Measurements from ENCODE around the gene ADM. TPM values are rescaled to one million over a fixed set of nuclear protein-coding genes. Genes with fewer than 3 reads are reported as not detected.

Gene ADM
- total and polyA plus RNA-seq, 4 donors, result 9.7 to 33.1 (median 22.7) TPM

DNA sequence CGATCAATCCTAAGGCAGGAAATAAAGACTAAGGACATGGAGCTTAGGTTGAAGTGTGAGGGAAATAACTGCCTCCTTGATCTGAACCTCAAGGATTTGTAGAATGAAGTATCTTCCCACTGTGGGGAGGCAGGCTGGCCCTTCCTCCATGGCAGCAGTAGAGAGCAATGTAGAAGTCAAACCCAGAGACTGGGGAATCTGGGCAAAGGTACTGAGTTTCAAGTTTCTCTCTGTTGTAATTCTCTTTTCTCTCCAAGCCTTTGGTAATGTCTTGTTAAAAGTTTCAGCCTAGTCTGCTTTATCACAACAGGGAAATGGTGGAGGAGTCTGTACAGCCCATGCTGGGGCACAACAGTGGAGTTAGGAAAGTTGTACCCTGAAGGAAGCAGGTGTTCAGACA, 49.5 kb downstream of the ADM start:
- TF ChIP-seq TAF1 (conservative IDR thresholded peaks at IDR 0.05), result no peak
- TF ChIP-seq, protein P1, sequence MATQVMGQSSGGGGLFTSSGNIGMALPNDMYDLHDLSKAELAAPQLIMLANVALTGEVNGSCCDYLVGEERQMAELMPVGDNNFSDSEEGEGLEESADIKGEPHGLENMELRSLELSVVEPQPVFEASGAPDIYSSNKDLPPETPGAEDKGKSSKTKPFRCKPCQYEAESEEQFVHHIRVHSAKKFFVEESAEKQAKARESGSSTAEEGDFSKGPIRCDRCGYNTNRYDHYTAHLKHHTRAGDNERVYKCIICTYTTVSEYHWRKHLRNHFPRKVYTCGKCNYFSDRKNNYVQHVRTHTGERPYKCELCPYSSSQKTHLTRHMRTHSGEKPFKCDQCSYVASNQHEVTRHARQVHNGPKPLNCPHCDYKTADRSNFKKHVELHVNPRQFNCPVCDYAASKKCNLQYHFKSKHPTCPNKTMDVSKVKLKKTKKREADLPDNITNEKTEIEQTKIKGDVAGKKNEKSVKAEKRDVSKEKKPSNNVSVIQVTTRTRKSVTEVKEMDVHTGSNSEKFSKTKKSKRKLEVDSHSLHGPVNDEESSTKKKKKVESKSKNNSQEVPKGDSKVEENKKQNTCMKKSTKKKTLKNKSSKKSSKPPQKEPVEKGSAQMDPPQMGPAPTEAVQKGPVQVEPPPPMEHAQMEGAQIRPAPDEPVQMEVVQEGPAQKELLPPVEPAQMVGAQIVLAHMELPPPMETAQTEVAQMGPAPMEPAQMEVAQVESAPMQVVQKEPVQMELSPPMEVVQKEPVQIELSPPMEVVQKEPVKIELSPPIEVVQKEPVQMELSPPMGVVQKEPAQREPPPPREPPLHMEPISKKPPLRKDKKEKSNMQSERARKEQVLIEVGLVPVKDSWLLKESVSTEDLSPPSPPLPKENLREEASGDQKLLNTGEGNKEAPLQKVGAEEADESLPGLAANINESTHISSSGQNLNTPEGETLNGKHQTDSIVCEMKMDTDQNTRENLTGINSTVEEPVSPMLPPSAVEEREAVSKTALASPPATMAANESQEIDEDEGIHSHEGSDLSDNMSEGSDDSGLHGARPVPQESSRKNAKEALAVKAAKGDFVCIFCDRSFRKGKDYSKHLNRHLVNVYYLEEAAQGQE (IDR thresholded peaks at IDR 0.05), result no peak
- no peak for TF ChIP-seq JUND (IDR thresholded peaks at IDR 0.05)
- TF ChIP-seq, protein P2, sequence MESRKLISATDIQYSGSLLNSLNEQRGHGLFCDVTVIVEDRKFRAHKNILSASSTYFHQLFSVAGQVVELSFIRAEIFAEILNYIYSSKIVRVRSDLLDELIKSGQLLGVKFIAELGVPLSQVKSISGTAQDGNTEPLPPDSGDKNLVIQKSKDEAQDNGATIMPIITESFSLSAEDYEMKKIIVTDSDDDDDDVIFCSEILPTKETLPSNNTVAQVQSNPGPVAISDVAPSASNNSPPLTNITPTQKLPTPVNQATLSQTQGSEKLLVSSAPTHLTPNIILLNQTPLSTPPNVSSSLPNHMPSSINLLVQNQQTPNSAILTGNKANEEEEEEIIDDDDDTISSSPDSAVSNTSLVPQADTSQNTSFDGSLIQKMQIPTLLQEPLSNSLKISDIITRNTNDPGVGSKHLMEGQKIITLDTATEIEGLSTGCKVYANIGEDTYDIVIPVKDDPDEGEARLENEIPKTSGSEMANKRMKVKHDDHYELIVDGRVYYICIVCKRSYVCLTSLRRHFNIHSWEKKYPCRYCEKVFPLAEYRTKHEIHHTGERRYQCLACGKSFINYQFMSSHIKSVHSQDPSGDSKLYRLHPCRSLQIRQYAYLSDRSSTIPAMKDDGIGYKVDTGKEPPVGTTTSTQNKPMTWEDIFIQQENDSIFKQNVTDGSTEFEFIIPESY (IDR thresholded peaks at IDR 0.05), result no peak
- TF ChIP-seq, protein P3, sequence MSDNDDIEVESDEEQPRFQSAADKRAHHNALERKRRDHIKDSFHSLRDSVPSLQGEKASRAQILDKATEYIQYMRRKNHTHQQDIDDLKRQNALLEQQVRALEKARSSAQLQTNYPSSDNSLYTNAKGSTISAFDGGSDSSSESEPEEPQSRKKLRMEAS (IDR thresholded peaks at IDR 0.05), result no peak
- no peak for TF ChIP-seq RXRA (IDR thresholded peaks at IDR 0.05)
- TF ChIP-seq NR2F2 (IDR thresholded peaks at IDR 0.05), result no peak
- TF ChIP-seq RAD21 (IDR thresholded peaks at IDR 0.05), result no peak
- TF ChIP-seq FOXA1 (IDR thresholded peaks at IDR 0.05), result no peak
- no peak for TF ChIP-seq FOXA2 (IDR thresholded peaks at IDR 0.05)
- no peak for TF ChIP-seq EGR1 (IDR thresholded peaks at IDR 0.05; ENCODE audit: low read depth in 2 of 2)
- Histone ChIP-seq H3K4me1 (ENCODE audit: control insufficient read depth in 4 of 4, insufficient read depth in 4 of 4, low read length in 3 of 4) (peaks cover 3 to 13% (median 8%) of the 10 kb centered on the region in 4 donors), H3K27ac (ENCODE audit: low read depth in 1 of 2, low read length in 2 of 2) (no peak overlapping the region), H3K9ac (ENCODE audit: low read depth in 1 of 2, low read length in 2 of 2) (no peak overlapping the region), H3K9me3 (ENCODE audit: control insufficient read depth in 4 of 4, low read length in 3 of 4) (no peaks in the 10 kb centered on the region), H3K4me3 (ENCODE audit: low read depth in 1 of 3, low read length in 3 of 3) (no peak overlapping the region), H3K27me3 (ENCODE audit: control insufficient read depth in 4 of 4, insufficient read depth in 4 of 4, low read length in 3 of 4) (no peaks in the 10 kb centered on the region), H3K36me3 (ENCODE audit: control insufficient read depth in 4 of 4, insufficient read depth in 3 of 4, low read depth in 1 of 4, low read length in 3 of 4) (no peaks in the 10 kb centered on the region)
- WGBS, result 88% methylated on average over 1 of the region's 1 CpG
- no peak for DNase-seq (ENCODE audit: low spot score)

DNA sequence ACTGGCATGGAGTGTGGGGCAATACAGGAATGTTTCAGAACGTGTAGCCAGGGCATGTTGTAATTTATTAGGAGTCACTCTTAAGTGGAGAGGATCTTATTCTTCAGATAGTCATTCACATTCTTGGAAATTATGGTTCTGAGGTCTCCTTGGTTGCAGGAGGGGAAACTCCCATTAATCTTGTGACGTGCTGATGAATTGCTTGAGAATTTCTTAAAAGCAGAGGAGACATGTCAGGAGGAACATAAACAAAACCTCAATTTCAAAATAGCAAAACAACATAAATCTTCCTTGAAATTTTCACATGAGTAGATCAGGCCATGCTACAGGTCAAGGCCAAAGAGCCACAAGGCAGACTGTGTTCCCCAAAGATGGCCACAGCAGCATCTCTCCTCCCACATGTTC, 50.4 kb downstream of the ADM start:
- H3K27ac ChIP-seq (ENCODE audit: low read depth in 1 of 2, low read length in 2 of 2), result no peak overlapping the region
- no peak overlapping the region for H3K9ac ChIP-seq (ENCODE audit: low read depth in 1 of 2, low read length in 2 of 2)
- H3K36me3 ChIP-seq (ENCODE audit: control insufficient read depth in 4 of 4, insufficient read depth in 3 of 4, low read depth in 1 of 4, low read length in 3 of 4), result no peaks in the 10 kb centered on the region
- no peaks in the 10 kb centered on the region for H3K27me3 ChIP-seq (ENCODE audit: control insufficient read depth in 4 of 4, insufficient read depth in 4 of 4, low read length in 3 of 4)
- no peaks in the 10 kb centered on the region for H3K9me3 ChIP-seq (ENCODE audit: control insufficient read depth in 4 of 4, low read length in 3 of 4)
- H3K4me3 ChIP-seq (ENCODE audit: low read depth in 1 of 3, low read length in 3 of 3), result no peak overlapping the region
- no peak for DNase-seq (ENCODE audit: low spot score)
- H3K4me1 ChIP-seq (ENCODE audit: control insufficient read depth in 4 of 4, insufficient read depth in 4 of 4, low read length in 3 of 4), result peaks cover 3 to 13% (median 8%) of the 10 kb centered on the region in 4 donors
- WGBS, result 36% methylated on average over 2 of the region's 2 CpGs
- TF ChIP-seq, protein P3 (IDR thresholded peaks at IDR 0.05), result no peak
- TF ChIP-seq SP1 (IDR thresholded peaks at IDR 0.05) (no peak), HNF4G (IDR thresholded peaks at IDR 0.05) (no peak), NR2F2 (IDR thresholded peaks at IDR 0.05) (no peak), FOXA1 (IDR thresholded peaks at IDR 0.05) (no peak), HNF4A (conservative IDR thresholded peaks at IDR 0.05) (no peak), JUND (IDR thresholded peaks at IDR 0.05) (no peak)
- TF ChIP-seq, protein P1 (IDR thresholded peaks at IDR 0.05), result no peak
- TF ChIP-seq, protein P2 (IDR thresholded peaks at IDR 0.05), result no peak

Data from liver (tissue), 9 donors.